Body of pancreas (tissue), 4 donors: ENCODE measurements around the gene CENPM.

ENCODE experiments used
- CTCF ChIP-seq, 7 experiments: fragments of 450-650 bp in 4 of 7; fragments of 200-600 bp in 3 of 7; sonication (generic) in 3 of 7; IDR thresholded peaks; one replicate each; pipeline ENCODE4 v1.5.1; 2016 to 2019; ENCODE audit warnings: antibody characterized with exemption in 7 of 7
- POLR2A ChIP-seq, 3 donors: fragments of 450-650 bp; IDR thresholded peaks; one replicate each; pipeline ENCODE4 v1.6.1; 2016; ENCODE audit warnings: antibody characterized with exemption in 3 of 3, mild to moderate bottlenecking in 2 of 3

GRCh38 chr22:41991111-41991510, 44.2 kb upstream of the CENPM start:
- TF ChIP-seq CTCF (IDR thresholded peaks at IDR 0.05) (no peak), POLR2A (IDR thresholded peaks at IDR 0.05) (no peak)
